Pons (tissue), 1 donor: ENCODE measurements around the gene SMAD7.

ENCODE experiments used
- DNase-seq: peaks from one replicate; pipeline ENCODE4 v3.0.0-alpha.2; 2016; ENCODE audit warnings: low spot score

SMAD7 gene

DNA sequence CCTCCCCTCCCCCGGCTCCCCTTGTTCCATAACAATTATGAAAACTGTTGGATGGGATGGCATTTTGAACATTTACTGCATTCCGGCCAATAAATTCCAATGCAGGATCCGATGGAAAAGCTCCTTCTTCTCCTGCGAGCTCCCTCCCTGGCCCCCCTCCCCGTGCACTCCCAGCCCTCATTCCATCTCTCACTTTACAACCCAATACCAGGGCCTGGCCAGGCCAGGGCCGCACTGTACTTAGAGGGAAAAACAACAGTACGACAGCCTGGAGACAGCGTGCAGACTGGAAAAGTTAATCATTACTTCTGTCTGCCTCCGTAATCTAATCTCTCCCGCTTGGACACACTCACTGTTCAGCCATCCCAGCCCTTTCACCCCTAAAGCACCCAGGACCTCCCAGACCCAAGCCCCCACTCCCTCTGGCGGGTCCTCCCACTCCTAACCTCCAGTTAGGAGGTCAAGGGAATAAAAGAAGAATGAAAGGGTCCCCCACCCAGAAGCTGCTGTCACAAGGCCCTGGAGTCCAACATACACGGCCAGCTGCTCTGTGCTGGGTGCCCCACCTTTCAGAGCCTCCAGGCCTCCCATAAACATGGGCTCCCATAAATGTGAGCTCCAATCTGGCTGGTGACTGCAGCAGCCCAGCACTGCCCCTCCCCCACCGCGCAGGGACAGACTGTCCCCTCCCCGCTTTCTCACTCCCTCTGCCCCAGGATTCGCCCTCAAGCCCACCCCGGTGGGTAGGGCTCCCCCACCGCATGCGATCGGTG, 20.6 kb downstream of the SMAD7 start:
- no peak for DNase-seq

DNA sequence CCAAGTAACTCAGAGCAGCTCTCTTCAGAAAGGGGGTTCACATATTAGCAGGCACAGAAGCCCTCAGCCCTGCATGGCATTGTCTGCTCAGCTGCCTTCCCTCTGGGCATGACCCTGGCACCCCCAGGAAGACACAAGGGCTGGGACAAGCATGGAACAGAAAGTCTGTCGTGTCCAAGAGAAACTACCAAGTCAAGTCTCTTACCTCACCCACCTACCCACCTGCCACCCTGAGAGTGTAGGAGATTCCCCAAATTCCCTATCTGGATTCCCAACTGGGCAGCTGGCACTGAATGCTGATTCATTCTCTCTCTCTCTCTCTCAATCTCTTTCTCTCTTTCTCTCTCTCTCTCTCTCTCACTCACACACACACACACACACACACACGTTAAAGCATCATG, 21.6 kb downstream of the SMAD7 start:
- no peak for DNase-seq

DNA sequence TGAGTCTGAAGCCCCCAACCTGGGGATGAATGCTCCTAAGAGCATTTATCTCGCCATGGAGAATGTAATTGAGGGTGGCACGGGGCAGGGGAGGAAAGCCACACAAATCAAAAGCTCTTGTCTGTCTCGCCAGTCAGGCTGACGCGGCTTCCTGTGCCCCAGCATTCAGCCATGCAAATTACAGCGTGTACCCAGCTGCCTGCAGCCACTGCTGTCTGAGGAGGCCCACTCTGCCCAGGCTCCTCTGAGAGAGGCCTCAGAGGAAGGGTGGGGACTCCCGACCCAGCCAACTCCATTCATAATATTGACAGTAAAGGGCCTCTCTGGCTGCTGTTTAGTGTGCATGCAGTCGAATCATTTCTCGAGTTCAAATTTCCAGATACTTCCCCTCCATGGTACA, 22.0 kb downstream of the SMAD7 start:
- DNase-seq = peak; percentile 79

DNA sequence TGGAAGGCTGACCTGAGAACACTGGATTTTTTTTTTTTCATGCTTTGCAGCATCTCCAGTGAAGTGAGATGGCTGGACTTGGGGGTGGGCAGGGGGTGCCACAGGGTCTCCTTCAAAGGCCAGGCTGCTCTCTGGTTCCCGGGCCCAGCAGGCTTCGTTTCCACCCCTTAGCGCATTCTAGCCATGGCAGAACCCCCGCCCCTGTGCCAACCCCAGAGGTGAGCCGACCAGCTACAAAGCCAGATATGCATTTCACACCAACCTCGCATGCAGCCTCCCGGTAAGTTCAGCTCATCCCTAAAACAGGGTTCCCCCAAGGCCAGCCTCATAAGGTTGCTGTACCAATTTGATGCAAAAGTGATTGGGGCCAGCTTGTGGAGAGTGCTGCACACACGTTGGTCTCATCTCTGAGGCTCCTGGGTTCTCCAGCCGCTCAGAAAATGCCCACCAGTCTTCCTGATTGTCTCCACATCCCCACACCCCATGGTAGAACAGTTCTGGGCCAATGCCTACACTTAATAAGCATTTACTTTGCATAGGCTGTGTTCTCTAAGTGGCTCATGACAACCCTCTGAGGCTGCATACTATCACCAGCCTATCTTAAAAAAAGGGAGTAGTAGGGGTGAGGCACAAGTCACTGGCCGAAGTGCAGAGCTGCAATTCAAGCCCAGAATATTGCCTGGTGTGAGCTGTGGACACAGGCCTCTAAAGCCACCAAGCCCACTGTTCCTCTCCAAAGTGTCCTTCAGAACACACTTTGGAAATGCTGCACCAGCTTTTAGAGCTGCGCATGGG, 23.3 kb downstream of the SMAD7 start:
- no peak for DNase-seq

DNA sequence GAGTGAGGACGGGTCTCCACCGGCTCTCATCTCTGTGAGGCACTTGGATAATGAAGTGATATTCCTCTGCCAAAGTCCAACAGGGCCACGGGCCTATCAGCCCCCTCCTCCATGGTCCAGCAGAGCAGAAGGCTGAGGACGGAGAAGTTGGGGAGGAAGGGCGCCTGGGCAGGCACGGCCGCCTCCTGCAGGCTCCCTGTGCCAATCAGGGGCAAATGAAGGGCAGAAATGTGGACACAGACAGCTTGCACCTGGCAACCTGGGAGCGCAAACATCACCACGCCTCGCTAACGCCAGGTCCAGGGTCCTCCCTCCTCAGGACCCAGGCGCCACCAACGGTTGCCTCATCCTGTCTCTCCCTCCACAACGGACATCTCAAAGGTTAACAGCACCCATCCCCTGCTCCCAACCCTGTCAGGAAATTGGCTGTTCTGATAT, 24.3 kb downstream of the SMAD7 start:
- no peak for DNase-seq

DNA sequence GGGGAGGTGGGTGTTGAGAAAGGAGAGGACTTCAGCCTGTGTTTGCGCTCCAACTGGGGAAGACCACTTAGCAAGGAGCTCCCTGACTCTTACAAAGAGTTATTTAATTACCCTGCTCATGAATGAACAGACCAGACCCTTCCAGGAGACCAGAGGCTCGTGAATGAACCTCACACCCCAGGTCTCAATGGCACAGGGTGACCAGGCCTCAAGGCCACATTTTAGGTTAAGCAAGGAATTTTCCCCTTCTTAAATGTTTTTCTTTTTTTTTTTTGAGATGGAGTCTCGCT, 25.3 kb downstream of the SMAD7 start:
- DNase-seq = no peak

DNA sequence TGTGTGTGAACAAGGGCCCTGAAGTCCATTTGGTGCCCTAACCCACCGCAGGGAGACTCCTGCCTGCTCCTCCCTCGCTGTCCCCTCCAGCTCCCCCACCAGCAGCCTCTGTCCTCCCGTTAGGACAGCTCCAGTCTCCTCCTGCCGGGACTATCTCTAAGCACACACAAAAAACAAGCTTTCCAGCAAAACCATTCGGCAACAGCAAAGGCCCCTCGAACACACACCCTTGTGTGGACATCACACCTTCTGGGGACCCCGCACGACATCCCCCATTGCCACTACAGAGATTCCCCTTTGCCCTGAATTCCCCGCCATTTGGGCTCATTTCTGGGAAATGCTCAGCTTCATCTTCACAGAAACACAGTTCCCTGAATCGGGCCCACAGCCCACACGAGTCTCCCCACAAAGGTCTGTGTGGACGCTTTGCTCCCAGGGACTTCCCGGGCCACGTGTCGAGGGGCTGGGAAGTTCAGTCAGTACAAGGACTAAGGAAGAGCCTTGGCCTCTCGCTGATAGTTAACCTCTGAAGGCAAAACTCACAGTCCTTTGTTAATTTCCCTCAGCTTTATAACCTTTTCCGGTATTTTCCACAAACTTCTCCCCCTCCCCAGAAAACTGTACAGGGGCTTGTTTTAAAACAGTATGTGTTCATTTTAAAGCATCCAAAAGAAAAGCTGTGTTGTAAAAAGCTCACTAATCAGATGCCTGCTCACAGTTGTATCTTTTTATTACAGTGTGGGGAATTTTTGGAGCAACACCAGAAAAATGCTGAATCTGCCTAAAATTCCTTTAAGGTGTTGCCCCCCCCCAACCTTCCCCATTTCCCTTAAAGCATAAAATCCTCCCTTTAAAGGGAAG, 25.9 kb downstream of the SMAD7 start:
- DNase-seq = no peak

DNA sequence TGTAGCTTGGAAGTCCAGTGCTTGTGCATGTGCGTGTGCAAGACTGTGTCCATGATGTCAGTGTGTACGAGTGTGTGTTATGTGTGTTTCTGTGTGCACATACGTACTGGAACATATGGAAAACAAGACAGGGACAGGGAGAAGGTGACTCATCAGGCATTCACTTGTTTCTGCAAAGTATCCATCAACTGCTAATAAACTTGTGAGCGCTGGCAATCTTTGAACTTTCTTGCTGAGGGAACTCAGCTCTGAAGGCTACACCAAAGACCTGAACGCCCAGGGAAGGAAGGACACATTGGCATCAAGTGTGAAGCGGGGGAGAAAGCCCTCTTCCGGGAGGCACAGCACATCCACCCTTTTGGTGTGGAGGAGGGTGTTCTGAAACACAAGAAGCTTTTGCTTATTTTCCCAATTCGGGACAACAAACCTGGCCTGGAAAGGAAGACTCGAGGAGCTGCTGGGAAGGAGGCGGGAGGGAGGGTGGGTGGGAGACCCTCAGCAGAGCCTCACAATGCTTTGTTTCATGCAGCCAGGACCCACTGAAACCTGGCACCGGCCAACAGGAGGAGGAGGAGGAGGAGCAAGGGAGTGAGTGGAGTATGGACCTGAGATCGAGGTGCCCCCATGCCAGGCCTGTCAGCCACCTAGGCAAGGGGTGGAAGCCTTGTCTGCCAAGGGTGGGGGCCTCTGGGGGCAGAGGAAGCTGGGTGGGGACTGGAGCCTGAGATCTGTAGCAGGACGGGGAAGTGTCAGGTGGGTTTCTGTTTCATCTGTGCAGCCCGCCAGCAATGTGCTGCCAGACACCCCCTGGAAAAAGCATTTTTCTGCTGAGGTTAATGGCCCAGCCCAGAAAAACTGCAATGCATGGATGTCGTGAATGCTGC, 26.8 kb downstream of the SMAD7 start:
- DNase-seq = no peak

DNA sequence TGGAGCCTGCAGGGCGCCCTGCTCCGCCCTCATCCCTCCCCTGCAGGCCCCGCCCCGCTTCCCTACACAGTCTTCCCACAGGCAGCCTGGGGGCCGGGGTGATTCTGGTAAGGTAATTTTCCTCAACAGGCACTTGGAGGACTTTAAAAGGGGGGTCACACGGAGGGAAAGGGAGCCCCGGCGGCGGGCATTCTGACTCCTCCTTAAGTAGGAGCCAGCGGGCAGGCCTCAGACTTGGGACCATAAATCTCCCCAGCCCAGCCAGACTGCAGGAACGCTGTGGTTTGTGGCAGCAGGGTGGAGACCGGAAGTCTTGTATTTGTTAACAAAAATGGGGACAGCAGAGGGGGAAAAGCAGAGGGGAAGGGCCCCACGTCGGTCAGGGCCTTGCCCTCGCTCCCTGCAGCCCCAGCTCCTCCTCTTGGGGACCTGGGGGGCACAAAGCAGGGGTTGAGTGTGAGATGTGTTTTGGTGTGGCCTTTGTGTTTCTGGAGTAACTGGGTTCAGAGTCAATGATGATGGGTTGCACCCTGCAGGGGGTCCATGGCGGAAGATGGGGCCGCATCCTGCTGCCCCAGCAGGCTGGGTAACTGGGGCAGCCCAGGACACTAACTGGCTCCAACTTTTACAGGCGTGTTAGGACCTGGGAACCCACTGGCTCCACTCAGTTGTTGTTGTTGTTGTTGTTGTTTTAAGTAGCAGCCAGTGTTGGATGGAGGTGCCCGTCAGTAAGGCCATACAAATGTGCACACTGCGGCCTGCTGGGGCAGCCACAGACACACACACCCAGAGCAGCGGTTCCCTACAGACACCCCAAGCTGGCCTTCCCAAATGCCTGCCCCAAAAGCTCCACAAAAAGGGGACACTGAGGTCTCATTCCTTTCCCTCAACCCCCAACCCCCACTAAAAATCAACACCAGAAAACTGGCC, 27.7 kb downstream of the SMAD7 start:
- no peak for DNase-seq

DNA sequence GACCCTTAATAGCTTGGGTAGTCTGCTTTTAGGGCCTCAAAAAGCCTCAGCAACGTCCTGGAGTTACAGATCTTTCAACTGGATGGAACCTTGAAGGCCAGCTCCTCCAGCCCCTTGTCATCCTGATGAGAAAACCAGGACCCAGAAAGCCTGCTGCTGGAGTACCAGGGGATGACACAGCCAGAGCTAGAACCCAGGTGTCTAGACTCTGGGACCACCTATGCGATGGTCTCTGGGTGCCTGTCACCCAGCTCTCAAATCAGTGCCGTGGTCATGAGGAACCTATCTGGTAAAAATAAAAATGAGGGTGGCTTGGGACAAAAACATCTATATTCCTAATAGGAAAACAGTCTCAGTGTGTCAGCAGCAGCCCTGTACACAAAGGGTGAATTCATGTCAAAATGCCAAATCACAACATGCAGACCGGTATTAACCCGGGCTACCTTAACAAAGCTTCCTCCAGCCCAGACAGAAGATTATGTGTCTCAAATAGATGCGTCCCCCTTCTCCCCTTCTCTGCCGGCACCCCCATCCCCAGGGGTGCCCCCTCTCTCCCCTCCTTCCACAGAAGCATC, 28.5 kb downstream of the SMAD7 start:
- no peak for DNase-seq

DNA sequence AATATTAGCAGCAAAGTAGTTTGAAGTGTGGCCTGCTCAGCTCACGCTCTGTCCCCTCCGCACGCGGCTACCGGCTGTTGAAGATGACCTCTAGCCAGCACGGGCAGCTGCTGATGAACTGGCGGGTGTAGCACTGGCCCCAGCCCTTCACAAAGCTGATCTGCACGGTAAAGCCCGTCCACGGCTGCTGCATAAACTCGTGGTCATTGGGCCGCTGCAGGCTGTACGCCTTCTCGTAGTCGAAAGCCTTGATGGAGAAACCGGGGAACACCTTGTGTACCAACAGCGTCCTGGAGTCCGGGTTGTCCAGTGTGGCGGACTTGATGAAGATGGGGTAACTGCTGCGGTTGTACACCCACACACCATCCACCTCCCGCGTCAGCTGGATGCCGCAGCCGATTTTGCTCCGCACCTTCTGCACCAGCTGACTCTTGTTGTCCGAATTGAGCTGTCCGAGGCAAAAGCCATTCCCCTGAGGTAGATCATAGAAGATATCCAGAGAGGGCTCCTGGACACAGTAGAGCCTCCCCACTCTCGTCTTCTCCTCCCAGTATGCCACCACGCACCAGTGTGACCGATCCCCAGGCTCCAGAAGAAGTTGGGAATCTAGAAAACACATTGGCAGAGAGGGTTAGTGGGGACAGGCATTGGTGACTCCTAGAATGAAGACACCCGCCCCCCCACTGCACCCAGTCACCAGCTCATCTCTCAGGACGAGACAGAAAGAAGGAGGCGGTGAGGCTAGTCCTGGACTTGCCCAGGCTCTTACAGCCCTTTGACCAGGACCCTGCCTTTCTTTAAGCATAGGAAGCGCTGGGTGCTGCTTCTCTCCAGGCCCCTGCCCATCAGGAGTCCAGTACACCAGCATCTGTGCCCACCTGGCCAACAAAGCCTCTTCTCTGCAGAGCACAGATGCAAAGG, 29.2 kb downstream of the SMAD7 start:
- DNase-seq = no peak

DNA sequence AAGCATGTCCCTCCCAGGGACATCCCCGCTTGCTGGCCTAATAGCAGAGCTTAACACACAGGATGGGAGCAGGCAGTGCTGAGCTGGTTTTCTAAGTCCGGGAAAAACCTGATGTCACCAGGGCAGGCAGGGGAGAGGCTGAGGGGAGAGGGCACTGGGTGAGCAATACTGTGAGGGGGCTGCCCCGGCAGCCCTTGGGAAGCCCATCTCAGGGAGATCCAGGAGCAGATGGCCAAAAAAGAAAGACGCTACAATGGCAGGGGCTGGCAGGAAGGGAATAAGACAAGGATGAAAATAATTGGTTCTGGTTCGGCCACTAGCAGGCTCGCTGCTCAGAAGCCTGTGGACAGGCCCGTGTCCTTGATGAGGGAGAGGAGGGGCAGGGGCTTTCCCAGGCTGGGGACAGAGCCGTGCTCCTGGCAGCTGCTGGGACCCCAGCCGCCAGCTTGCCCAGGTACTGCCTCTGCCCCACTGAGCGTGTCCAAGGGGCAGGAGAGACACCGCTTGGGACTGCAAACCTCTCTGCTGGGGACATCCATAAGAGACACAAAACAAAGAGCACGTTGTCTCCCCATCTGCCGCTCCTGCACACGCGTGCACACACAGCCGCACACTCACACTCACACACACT, 30.2 kb downstream of the SMAD7 start:
- peak; percentile 69 for DNase-seq

DNA sequence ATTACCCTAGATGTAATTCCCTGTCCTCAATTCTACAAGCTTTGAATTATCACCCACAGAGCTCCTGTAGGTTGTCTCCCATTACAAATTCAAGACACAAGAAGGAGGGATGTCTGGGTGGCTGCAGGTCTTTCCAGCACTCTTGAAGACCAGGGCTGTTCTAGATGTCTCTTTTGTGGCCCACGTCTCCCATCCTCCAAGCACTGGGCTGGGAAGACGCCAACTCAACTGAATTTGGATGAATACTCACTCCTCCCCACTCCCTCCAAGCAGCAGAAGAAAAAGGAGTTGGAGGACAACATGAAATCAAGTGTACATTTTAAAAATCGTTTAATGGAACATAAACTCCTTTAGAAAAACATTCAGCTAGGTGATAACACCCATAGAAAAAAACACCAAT, 31.2 kb downstream of the SMAD7 start:
- DNase-seq = no peak

DNA sequence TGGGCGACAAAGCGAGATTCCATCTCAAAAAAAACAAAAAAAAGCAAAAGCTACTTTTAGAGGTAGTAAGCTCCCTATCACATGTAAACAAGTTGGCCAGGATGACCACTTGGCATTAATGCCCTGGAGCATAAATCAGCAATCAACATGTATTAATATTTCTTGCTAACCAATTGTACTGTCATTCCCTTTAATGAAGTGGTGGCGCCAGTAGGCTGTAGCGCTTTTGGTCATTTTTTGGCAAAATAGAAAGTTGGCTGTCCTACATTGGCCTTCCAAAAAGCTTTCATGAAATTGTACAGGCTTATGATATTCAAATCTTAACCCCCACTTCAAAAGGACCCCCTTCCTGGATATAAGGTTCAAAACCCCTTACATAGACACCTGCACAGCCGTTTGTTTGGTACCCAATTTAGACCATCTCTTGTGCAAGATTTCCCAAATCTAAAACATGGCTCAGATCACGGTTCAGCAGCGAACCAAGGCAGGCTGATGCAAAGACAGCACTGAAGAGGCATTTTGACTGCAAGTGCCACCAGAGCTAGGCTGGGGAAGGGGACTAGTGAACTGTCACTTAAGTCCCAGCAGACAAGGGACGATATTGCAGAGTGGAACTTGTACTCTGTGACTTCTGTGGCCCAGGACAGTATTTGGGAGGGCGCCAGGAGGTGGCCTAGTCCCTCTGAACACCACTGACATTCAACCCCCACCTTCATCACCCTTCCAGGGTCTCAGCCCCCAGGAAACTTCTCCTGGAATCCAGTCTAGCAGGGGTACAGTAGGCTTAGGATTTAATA, 31.9 kb downstream of the SMAD7 start:
- DNase-seq = no peak

DNA sequence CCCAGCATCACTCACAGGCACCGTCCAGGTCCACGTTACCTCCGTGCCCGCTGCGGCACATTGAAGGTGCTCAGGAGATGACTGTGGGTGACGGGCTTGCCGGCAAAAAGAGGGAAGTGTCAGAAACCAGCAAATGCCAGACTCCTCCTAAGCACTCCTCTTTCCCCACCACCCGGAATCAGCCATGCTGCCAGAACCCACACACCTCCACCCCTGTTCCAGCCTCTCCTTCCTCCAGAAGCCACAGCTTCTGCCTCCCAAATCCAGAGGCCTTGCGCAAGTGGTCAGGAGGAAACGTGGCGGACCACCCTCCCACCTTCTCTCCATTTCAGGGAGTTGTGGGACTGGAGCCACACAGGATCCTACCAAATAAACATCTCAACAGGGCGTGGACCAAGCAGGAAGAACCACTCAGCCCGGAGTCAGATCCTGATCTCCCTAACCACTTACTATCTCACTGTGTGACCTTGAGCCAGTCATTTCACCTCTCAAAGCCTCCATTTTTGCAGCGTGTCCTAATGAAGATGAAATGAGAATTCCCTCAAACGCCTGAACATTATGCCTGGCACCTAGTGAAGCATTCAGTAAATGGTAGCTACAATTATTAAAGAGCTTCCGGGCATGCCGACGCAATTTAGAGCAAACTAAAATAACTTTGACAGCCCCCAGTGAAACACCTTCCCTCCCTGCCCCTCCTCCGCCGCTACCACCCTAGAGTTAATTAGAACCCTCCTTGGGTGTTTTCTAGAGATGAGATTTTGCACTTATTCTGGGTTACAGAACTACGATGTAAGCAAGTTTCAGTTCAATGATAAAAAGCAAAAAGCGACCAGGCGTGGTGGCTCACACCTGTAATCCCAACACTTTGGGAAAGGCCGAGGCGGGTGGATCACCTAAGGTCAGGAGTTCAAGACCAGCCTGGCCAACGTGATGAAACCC, 32.9 kb downstream of the SMAD7 start:
- no peak for DNase-seq

DNA sequence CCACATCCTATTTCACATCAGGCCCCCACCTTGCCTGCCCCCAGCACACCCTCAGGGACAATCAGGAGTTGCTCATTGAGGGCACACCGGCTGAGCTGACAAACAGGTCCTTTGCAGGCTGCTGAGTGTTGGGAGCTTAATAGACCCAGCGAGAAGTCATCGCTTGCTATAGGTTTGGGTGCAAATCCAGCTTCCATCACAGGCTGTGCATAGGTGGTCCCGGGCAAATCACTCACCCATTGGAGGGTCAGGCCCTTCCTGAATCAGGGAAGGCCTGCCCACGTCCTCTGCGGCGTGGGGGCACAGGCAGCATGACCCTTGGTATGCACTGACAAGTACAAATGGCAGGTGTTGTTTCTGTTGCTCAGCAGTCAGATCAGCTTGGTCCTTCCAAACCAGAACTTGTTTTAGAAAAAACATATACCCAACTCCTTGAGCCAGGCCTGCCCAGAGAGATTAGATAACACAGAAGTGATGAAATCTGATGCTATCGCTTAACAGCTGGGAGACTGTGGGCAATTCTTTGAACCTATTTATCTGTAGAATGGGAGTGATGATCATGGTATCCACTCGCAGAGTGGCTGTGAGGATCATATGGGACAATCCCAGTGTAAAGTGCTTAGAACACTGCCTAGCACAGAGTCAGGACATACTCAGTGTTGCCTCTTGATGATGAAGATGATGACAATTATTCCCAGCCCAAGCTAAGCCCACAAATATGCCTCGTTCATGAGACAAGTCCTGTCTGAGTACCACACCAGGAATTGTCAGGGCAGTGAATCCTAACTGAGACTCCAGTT, 34.9 kb downstream of the SMAD7 start:
- no peak for DNase-seq
